HG03520 (cell line): ENCODE results near the gene ATF5.
"Not testable (repeated sequence)": the region's sequence is repeated elsewhere in the genome, so short reads cannot be mapped to it uniquely, and the experiment has no call there.

Experiments used
- ATAC-seq: cut with Tn5 transposase; IDR thresholded peaks from one replicate; pipeline ENCODE4 v1.9.1; 2021; ENCODE audit warnings: mild to moderate bottlenecking, moderate library complexity; ENCODE audit not compliant: unreplicated experiment

Gene ATF5

DNA sequence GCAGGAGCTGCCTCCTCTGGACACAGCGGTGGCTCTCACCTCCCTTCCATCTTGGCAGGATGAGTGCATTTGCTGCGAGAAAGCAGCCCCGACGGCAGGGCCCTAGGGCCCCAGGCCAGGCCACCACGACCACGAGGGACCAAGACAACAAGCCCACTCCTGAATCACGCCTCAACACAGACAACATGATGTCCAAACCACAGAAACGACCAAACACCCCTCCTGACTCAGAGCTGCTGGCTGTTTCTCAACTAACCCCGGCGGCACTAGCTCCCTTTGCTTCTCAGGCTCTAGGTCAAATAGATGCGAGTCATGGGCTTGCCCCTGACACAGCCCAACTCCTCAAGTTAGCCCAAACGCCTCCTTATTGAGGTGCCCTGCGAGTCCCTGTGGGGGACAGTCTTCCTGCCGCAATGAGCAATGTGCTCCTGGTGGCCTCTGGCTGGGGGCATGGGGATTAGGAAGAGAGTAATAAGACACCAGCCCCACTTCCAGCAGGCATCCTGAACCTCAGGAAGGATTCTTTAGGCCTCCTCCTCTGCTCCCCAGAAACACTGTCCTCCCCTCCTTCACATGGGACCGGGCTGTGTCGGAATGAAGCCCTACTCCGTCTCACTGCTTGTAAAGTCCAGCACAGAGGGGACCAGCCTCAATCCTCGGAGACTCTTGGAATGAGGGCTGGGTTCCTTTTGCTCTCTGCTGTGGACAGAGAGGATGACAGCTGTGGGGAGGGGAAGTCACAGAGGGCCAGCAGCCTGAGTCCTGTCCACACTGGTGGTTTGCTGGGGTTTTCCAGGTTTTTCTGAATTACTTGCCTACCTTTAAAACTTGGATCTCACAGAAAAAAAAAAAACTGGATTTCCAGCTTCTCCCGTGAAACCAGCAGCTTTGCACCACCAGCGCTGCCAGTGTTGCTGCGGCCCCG lies 6.9 kb upstream of the ATF5 start:
- no peak for ATAC-seq

DNA sequence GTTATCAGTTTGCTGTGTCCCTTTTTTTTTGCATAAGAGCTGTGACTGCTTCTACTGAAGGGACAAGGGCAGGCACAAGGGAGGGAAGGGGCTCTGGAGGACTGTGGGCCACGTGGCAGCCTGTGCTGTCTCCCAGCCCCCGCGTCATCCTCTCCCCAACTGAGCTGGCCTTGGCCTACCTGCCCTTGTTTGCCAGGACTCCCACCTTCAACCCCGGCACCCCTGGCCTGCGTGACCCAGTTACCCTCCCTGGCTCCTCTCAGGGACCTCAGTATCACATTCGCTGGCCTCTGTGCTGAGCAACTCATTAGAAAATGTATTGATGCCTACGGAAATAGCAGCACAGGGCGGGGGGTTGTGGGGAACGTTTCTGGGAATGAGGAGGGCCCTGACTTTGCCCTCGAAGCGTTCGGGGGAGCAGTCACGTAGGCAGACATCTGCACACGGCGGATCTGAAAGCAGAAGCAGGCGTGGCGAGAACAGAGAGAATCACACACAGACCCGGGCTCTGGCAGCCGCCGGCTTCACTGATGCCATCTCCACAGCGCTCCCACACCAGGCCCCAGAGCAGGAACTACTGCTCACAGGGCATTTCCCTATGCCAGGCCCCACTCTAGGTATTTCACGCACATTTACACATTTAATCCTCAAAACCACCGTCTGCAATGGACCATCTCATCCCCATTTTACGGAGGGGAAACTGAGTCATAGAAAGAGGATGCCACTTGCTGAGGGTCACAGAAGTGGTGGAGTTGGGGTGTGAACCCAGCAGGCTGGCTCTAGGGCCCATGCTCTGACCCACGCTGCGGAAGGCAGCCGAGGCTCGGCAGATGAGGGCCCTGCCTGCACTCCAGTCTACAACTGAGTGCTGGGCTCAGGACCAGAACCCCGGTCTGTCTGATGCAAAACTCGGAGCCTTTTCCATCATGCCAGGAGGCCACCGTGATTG lies 5.7 kb upstream of the ATF5 start:
- ATAC-seq, result no peak

DNA sequence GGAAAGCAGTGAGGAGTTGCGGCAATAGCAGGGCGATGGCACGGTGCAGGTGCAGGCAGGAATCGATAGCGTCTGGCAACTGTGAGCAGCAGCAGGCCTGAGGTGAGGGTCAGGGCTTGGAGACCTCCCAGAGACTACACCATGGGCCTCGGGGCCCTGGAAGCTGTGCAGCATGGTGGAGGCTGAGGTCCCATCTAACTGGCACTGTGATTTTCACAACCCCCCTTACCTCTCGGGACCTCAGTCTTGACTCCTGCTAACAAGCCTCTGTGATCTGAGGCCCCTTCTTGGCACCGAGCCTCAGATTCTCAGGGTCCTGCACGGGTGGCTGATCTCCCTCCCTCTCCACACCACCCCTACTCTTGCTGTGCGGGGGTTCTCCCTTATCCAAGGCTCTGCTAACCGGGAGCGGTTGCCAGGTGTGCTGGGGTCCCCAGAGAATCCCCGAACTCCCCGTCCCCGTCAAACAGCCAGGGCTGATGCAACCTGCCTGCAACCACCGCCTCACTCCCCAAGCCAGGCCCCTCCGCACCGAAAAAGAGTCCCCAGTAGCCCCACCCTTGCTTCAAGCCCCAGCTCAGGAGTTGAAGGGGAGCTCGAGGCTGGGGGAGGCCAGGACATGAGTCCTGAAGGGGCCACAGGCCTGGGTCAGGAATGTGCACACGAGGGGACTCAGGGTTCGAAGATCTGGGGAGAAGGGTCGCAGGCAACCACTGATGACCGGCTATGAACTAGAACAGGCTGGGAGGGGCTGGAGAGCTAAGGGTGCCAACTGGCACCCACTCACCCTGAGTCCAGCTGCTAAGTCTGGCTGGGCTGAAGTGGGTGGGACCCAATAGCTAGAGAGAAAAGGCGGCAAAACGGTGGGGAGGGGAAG lies 4.8 kb upstream of the ATF5 start:
- no peak for ATAC-seq

DNA sequence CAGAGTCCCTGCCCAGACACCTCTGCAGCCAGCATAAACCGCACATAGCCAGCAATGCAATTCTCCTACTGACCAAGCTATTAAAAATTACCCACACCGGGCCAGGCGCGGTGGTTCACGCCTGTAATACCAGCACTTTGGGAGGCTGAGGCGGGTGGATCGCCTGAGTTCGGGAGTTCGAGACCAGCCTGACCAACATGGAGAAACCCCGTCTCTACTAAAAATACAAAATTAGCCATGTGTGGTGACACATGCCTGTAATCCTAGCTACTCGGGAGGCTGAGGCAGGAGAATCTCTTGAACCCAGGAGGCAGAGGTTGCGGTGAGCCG lies 4.2 kb upstream of the ATF5 start:
- ATAC-seq, result not testable (repeated sequence)

DNA sequence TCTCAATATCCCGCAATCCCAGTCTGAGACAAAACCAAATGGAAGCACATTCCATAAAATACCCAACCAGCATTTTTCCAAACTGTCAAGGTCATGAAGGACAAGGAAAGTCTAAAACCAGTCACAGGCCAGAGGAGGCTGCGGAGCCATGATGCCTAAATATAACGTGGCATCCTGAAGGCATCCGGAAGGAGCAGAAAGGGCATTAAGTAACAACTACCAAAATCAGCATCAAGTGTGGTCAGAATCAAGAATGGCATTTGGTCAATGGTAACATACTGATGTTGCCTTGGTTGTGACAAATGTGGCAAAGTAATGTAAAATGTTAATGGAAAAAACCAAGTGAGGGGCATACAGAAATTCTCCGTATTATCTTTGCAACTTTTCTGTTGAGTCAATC lies 3.5 kb upstream of the ATF5 start:
- no peak for ATAC-seq

DNA sequence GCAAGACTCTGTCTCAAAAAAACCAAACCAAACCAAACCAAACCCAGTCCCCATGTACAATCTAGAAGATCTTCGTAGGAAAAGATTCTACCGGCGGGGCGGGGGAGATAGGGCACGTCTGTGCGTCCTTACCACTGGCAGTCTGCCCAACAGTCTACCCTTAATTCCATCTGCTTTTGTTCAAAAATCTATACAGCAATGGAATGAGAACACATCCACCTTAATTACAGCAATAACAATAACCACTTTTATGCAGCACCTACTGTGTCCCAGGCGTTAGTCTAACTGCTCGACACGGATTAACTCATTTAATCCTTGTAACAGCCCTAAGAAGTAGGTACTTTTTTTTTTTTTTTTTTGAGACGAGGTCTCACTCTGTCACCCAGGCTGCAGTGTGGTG lies 2.5 kb upstream of the ATF5 start:
- no peak for ATAC-seq

DNA sequence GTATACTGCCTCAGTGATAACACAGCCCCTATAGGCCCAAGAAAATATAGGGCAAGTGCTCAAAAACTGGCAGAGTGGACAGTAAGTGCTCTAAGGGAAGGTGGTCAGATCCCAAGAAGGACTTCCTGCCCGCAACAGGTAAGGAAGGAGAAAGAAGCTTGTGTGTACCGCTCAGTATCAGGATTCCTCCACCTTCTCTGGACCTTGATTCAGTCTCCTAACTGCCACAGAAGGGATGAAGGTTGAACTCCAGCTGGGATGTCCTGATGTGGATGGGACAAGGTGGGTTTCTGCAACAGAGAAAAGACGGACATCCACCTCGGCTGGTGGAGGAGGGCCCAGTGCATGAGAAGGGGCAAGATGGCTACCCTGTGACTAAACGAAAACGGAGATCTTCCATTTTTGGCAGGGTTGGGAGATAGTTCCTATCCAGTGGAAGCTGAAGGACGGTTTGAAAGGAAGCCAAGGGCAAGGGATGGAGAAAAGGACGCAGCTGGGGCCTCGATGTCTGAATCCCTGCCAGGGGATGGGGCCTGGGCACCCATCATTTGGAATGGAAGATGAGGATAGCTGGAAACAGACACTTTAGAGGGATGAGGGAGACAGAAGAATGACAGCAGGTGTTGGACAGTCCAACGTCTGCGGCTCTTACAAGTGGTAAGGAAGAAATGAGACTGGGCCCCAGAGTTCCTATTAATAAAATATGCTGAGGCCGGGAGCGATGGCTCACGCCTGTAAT lies 1.3 kb upstream of the ATF5 start:
- no peak for ATAC-seq

DNA sequence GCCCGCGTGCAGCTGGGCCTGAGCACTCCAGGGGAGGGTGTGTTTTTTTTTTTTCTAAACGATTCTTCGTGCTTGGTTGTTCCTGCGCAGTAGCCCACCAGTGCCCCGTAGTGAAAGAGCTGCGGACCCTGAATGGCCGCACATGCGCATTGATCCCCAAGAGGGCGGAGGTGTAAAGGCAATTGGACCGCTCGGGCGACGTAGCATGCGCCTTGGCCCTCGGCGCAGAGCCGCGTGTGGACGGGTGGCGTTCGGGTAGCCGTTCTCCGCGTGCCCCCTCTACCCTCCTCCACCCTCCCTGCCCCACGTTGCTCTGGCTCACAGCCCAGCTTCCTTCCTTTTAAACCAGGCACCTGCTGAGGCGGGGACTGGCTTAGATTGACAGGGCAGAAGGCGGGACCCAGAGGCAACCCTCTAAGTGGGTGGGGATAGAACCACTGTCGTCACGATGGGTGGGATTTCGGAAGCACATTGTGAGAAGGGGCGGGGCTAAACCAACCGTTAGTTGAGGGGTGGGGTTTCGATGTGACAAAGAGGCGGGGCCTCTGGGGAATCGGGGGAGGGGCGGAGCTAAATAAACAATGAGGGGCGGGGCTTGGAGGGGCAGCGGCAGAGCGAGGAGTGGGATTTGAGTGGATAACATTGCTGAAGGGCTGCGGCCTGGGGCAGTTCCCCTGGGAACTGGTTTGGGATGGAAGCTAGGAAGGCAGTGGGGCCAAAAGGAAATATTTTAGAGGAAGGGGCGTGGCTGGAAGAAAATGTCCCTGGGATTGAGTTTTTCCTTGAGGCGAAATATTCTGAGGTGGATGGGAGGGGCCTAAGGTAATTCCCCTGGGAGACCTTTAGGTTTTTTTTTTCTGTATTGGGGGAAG lies 842 bp downstream of the ATF5 start:
- ATAC-seq, result no peak

DNA sequence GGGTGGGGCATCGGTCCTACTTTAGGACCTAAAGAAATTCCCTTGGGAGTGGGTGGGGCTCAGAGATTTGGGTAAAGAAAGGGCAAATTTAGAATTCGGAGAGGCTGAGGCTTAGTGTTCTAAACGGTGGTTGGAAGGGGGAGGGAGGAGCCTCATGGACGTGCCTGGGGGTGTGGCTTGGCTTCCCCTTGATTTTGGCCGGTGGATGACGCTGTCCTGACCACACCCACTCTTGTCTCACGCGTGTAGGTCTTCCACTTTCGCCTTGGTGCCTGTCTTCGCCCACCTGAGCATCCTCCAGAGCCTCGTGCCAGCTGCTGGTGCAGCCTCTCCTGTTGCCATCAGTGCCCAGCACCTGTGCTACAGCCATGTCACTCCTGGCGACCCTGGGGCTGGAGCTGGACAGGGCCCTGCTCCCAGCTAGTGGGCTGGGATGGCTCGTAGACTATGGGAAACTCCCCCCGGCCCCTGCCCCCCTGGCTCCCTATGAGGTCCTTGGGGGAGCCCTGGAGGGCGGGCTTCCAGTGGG lies 1.5 kb downstream of the ATF5 start:
- ATAC-seq, result no peak

DNA sequence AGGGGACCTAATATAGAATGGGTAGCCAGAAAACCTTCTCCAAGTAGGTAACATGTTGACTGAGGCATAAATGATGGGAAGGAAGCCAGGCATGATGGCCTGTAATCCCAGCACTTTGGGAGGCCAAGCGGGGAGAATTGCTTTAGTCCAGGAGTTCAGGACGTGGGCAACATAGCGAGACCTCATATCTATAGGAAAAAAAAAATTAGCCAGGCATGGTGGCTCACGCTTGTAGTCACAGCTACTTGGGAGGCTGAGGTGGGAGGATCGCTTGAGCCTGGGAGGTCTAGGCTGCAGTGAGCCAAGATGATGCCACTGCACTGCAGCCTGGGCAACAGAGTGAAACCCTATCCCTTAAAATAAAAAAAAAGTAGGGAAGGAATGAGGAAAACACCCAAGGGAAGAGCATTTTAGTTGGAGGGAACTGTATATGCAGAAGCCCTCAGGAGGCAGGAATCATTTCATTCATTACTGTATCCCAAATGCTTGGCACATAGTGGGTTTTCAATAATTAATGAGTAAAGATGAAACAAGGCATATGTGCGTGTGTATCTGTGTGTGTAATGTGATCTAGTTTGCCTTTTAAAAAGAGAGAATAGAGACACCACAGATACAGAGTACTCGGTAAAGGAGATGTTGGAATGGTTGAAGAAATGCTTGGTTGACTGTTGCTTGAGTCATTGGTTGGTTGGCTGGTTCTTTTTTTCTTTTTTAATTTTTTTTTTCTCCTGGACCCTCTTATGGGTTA lies 2.5 kb downstream of the ATF5 start:
- no peak for ATAC-seq

DNA sequence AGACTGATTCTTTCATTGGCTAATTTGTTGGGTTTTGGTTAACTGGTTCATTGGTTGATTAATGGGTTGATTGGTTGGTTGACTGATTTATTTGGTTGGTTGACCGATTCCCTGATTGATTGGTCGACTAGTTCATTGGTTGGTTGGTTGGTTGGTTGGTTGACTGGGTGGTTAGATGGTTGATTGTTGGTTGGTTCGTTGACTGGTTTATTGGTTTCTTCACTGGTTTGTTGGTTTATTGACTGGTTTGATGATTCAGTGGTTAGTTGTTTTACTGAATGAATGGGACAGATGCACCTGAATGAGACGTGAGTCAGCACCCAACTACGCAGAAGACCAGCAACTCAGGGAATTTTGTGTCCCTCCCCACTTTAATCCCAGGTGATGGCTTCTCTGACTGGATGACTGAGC lies 3.0 kb downstream of the ATF5 start:
- no peak for ATAC-seq

DNA sequence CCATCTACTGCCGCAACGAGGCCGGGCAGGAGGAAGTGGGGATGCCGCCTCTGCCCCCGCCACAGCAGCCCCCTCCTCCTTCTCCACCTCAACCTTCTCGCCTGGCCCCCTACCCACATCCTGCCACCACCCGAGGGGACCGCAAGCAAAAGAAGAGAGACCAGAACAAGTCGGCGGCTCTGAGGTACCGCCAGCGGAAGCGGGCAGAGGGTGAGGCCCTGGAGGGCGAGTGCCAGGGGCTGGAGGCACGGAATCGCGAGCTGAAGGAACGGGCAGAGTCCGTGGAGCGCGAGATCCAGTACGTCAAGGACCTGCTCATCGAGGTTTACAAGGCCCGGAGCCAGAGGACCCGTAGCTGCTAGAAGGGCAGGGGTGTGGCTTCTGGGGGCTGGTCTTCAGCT lies 3.7 kb downstream of the ATF5 start:
- no peak for ATAC-seq

DNA sequence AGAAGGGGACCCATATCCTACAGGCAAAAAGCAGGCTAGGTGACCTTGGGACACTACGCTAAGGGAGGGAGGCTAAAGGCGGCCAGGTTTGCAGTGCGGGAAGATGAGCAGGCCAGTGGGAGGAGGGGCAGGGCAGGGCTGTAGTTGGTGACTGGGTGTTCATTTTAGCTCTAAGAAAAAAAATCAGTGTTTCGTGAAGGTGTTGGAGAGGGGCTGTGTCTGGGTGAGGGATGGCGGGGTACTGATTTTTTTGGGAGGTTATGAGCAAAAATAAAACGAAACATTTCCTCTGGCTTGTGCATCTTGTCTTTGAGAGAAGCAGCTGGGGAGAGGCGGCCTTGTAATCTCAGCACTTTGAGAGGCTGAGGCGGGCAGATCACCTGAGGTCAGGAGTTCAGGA lies 4.6 kb downstream of the ATF5 start:
- no peak for ATAC-seq

DNA sequence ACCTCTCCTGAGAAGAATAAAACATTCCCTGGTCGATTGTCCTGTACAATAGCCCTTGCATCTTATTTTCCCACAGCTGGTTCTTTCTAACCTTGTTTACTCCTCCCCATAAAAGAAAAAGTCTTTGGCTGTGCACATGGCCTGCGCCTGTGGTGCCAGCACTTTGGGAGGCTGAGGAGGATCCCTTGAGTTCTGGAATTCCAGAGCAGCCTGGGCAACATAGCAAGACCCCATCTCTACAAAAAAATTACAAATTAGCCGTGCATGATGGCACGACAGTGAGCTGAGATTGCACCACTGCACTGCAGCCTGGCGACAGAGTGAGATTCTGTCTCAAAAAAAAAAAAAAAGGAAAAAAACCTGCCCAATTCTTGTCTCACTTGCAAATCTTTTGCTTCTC lies 7.5 kb downstream of the ATF5 start:
- no peak for ATAC-seq

DNA sequence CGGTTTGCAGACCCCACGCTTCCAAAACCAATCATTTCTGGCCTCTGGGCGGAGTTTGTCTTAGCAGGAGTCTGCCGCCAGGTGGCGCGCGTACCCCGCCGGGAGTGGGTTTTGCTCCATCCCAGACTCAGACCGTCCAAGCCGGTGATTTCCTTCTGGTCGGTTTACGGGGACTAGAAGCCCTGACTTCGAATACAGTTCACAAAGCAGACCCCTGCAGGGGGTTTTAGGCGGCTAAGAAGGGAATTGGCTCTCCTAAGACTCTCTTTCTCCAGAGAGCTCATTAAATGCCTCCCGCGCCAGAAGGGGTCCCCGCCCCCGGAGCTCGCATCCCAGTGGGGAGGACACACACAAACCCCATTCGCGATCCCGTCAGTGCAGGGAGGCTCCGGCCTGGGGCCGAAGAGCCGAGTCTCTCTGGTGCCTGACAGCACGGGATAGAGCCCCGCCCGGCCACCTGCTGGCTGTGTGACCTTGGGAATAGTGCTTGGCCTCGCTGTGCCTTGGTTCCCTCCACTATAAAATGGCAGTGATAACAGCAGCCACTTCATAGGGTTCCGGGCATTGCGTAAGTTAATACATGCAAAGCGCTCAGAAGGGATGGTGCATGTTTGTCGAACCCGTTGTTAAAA lies 8.9 kb downstream of the ATF5 start:
- no peak for ATAC-seq

DNA sequence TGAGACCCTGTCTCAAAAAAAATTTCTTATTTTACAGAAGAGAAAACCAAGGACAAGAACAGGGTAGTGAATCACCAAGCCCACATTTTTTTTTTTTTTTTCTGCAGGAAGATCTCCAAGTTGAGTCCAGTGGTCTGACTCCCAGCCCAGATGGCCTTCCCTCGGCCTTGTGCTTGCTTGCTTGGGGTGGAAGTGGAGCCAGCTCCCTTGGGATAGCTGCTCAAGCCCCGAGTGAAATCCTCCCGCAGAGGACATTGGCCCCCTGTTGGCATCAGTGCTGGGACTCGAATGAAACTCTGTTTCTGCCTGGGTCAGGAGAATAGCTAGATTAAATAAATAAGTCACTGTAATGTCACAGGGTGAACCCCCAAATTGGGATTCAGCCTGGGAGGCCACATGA lies 9.7 kb downstream of the ATF5 start:
- no peak for ATAC-seq

DNA sequence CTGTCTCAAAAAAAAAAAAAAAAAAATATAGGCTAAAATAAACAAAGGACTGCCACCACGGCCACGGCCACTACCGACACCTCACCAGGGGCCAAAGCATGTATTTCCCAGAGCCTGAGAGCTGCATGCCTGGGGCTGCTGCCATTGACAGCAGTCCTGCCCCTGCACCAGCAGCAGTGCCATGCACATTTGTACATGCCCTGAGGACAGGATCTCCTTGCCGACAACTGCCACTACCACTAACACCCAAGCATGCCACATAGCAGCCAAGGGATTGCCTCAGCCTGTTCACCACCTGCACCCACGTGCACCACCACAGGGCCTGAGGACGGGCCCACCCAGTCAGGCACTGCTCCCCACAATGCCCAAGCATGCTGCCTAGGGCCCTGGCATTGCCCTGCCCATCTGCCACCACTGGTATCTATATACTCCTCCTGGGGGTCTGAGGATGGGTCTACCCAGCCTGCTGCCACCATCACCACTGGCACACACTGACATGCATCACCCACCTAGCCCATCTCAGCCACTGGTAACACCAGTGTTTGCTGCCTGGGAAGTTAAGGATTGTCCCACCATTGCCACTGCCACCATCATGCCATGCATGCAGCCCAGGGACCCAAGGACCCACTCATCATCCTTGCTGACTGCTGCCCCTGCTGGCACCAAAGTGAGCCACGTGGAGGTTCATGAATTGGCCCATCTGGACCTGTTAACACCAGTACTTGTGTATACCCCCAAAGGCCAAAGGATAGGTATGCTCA lies 10.9 kb downstream of the ATF5 start:
- no peak for ATAC-seq
